ENCODE measurements around the gene GPRIN3. TPM values are rescaled to one million over a fixed set of nuclear protein-coding genes. Genes with fewer than 3 reads are reported as not detected.

The GPRIN3 gene
- total RNA-seq, 1 experiment from 2014 or later: 0.39 TPM

DNA sequence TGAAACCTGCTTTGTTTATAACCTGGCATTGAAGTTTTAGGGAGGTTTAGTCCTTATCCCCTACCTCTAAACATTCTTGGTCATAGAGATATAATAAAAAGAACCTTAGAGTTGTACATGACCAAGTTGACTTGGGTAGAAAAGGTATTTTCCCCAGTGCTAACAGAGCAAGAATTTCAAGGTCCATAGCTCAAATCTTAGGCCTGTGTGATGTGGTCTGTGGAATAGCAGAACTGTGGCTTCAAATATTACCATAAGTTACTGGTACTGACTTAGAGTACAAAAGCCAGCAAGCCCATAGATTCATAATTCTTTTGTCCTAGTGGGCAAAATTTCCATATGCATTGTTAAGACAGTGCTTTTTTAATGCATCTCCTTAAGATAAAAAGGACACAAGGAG, 91.2 kb downstream of the GPRIN3 start:
- Histone ChIP-seq H3K9me3 (ENCODE audit: control insufficient read depth in 1 of 2, insufficient read depth in 1 of 2, low read depth in 1 of 2, low read length in 2 of 2) (no peaks in the 10 kb centered on the region), H3K4me2 (ENCODE audit: low read length) (no peak overlapping the region), H3K4me1 (ENCODE audit: control insufficient read depth in 1 of 2, insufficient read depth in 2 of 2, low read length in 2 of 2) (no peaks in the 10 kb centered on the region), H3K9ac (ENCODE audit: low read length) (no peak overlapping the region), H3K4me3 (replicated peaks in 1 of 2; ENCODE audit: low read depth in 1 of 2, low read length in 2 of 2) (no peak overlapping the region), H3K36me3 (ENCODE audit: control insufficient read depth in 1 of 2, insufficient read depth in 2 of 2, low read length in 2 of 2) (no peaks in the 10 kb centered on the region), H3K27ac (ENCODE audit: low read depth, low read length) (no peak overlapping the region), H3K79me2 (ENCODE audit: insufficient read depth, low read length) (no peaks in the 10 kb centered on the region), H3K27me3 (ENCODE audit: insufficient read depth, low read length) (no peaks in the 10 kb centered on the region), H4K20me1 (ENCODE audit: insufficient read depth) (no peaks in the 10 kb centered on the region), H2AFZ (ENCODE audit: low read depth, low read length, poor library complexity, severe bottlenecking) (no peak overlapping the region), H3K9me2 (ENCODE audit: insufficient read depth) (0 out of 2 replicates have a peak, but pooled peaks cover 7% of the 10 kb centered on the region)
- ATAC-seq (no peak), DNase-seq (ENCODE audit: low read depth, low spot score) (no peak)
- CTCF ChIA-PET: no interaction called here
- RAD21 ChIA-PET (ENCODE audit: low non-redundant PET in 1 of 2, low total read pairs in 2 of 2, uncharacterized antibody in 2 of 2, unreplicated experiment in 2 of 2): no interaction called here
- POLR2A ChIA-PET: no interaction called here
- TF ChIP-seq SIN3A (IDR thresholded peaks at IDR 0.05; ENCODE audit: low read depth): no peak
- no peak for TF ChIP-seq SP1 (IDR thresholded peaks at IDR 0.05; ENCODE audit: low read depth)
- no peak for TF ChIP-seq CEBPB (IDR thresholded peaks at IDR 0.05; ENCODE audit: low read depth)
- TF ChIP-seq, protein P1, sequence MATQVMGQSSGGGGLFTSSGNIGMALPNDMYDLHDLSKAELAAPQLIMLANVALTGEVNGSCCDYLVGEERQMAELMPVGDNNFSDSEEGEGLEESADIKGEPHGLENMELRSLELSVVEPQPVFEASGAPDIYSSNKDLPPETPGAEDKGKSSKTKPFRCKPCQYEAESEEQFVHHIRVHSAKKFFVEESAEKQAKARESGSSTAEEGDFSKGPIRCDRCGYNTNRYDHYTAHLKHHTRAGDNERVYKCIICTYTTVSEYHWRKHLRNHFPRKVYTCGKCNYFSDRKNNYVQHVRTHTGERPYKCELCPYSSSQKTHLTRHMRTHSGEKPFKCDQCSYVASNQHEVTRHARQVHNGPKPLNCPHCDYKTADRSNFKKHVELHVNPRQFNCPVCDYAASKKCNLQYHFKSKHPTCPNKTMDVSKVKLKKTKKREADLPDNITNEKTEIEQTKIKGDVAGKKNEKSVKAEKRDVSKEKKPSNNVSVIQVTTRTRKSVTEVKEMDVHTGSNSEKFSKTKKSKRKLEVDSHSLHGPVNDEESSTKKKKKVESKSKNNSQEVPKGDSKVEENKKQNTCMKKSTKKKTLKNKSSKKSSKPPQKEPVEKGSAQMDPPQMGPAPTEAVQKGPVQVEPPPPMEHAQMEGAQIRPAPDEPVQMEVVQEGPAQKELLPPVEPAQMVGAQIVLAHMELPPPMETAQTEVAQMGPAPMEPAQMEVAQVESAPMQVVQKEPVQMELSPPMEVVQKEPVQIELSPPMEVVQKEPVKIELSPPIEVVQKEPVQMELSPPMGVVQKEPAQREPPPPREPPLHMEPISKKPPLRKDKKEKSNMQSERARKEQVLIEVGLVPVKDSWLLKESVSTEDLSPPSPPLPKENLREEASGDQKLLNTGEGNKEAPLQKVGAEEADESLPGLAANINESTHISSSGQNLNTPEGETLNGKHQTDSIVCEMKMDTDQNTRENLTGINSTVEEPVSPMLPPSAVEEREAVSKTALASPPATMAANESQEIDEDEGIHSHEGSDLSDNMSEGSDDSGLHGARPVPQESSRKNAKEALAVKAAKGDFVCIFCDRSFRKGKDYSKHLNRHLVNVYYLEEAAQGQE (IDR thresholded peaks at IDR 0.05; ENCODE audit: low read depth): no peak
- no peak for TF ChIP-seq ZFX (IDR thresholded peaks at IDR 0.05)
- TF ChIP-seq, protein P2, sequence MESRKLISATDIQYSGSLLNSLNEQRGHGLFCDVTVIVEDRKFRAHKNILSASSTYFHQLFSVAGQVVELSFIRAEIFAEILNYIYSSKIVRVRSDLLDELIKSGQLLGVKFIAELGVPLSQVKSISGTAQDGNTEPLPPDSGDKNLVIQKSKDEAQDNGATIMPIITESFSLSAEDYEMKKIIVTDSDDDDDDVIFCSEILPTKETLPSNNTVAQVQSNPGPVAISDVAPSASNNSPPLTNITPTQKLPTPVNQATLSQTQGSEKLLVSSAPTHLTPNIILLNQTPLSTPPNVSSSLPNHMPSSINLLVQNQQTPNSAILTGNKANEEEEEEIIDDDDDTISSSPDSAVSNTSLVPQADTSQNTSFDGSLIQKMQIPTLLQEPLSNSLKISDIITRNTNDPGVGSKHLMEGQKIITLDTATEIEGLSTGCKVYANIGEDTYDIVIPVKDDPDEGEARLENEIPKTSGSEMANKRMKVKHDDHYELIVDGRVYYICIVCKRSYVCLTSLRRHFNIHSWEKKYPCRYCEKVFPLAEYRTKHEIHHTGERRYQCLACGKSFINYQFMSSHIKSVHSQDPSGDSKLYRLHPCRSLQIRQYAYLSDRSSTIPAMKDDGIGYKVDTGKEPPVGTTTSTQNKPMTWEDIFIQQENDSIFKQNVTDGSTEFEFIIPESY (IDR thresholded peaks at IDR 0.05; ENCODE audit: extremely low read depth, insufficient replicate concordance, low read length): no peak
- no peak for TF ChIP-seq ELF1 (IDR thresholded peaks at IDR 0.05; ENCODE audit: borderline replicate concordance, low read depth)
- TF ChIP-seq POLR2A (IDR thresholded peaks at IDR 0.05; ENCODE audit: borderline replicate concordance, extremely low read depth, insufficient read depth, insufficient read length): no peak
- no peak for TF ChIP-seq YY1 (IDR thresholded peaks at IDR 0.05; ENCODE audit: extremely low read depth, insufficient replicate concordance, low read depth, low read length)
- no peak for TF ChIP-seq EGR1 (IDR thresholded peaks at IDR 0.05; ENCODE audit: low read depth)
- no peak for TF ChIP-seq EZH2 (IDR thresholded peaks at IDR 0.05)
- TF ChIP-seq, protein P3, sequence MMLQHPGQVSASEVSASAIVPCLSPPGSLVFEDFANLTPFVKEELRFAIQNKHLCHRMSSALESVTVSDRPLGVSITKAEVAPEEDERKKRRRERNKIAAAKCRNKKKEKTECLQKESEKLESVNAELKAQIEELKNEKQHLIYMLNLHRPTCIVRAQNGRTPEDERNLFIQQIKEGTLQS (IDR thresholded peaks at IDR 0.05): no peak
- TF ChIP-seq JUND (IDR thresholded peaks at IDR 0.05): no peak
- no peak for TF ChIP-seq EZH2phosphoT487 (IDR thresholded peaks at IDR 0.05; ENCODE audit: borderline replicate concordance)
- intact Hi-C loops (cut with micrococcal nuclease): no loop called here
- BruUV-seq (replicated peaks): no TSS peak

Data from HCT116 (cell line).